ENCODE data around the gene DPYD. TPM values are rescaled to one million over a fixed set of nuclear protein-coding genes. Genes with fewer than 3 reads are reported as not detected.

DPYD gene
- polyA plus RNA-seq, 3 donors = 4.2 to 23.5 (median 17.1) TPM

GRCh38 chr1:97603776-97604175 is 317.1 kb downstream of the DPYD start:
- H3K27ac ChIP-seq (ENCODE audit: low read depth, low read length) = no peak overlapping the region
- 50 to 61% (median 58%) methylated on average over 5 of the region's 5 CpGs for WGBS, 3 donors

GRCh38 chr1:97603218-97603617 is 317.6 kb downstream of the DPYD start:
- 68 to 92% (median 84%) methylated on average over 3 of the region's 3 CpGs for WGBS, 3 donors

GRCh38 chr1:97599447-97599846 is 321.4 kb downstream of the DPYD start:
- no peak overlapping the region for H3K27ac ChIP-seq (ENCODE audit: low read depth, low read length)
- 73 to 92% (median 91%) methylated on average over 2 of the region's 2 CpGs for WGBS, 3 donors

More at GRCh38 chr1:97603218-97603617, 317.6 kb downstream of the DPYD start:
- no peak overlapping the region for H3K27ac ChIP-seq (ENCODE audit: low read depth, low read length)

GRCh38 chr1:97593192-97593591 is 327.6 kb downstream of the DPYD start:
- WGBS, 3 donors = 93 to 96% (median 94%) methylated on average over 8 of the region's 8 CpGs
- no peak overlapping the region for H3K27ac ChIP-seq (ENCODE audit: low read depth, low read length)

GRCh38 chr1:97588772-97589171 is 332.1 kb downstream of the DPYD start:
- no peak overlapping the region for H3K27ac ChIP-seq (ENCODE audit: low read depth, low read length)

GRCh38 chr1:97581614-97582051 is 339.2 kb downstream of the DPYD start:
- 97 to 98% (median 98%) methylated on average over 2 of the region's 2 CpGs for WGBS, 3 donors
- no peak overlapping the region for H3K27ac ChIP-seq (ENCODE audit: low read depth, low read length)

GRCh38 chr1:97577613-97578012 is 343.2 kb downstream of the DPYD start:
- no peak overlapping the region for H3K27ac ChIP-seq (ENCODE audit: low read depth, low read length)
- 98 to 99% (median 98%) methylated on average over 4 of the region's 4 CpGs for WGBS, 3 donors

- 85 to 94% (median 94%) methylated on average over 3 of the region's 3 CpGs for WGBS, 3 donors
- no peak overlapping the region for H3K27ac ChIP-seq (ENCODE audit: low read depth, low read length)
These were observed 347.3 kb downstream of the DPYD start for GRCh38 chr1:97573553-97573952.

- 65 to 80% (median 67%) methylated on average over 1 of the region's 1 CpG for WGBS, 3 donors
- H3K27ac ChIP-seq (ENCODE audit: low read depth, low read length) = no peak overlapping the region
These were observed 348.3 kb downstream of the DPYD start for GRCh38 chr1:97572561-97572960.

- 87 to 92% (median 91%) methylated on average over 1 of the region's 1 CpG for WGBS, 3 donors
- H3K27ac ChIP-seq (ENCODE audit: low read depth, low read length) = no peak overlapping the region
These were observed 349.1 kb downstream of the DPYD start for GRCh38 chr1:97571760-97572159.

GRCh38 chr1:97570691-97571090 is 350.1 kb downstream of the DPYD start:
- no peak overlapping the region for H3K27ac ChIP-seq (ENCODE audit: low read depth, low read length)
- WGBS, 3 donors = 93 to 97% (median 95%) methylated on average over 3 of the region's 3 CpGs

- WGBS, 3 donors = 81 to 90% (median 86%) methylated on average over 4 of the region's 4 CpGs
These were observed 353.7 kb downstream of the DPYD start for GRCh38 chr1:97567000-97567749.

GRCh38 chr1:97565886-97566285 is 354.9 kb downstream of the DPYD start:
- 68 to 77% (median 77%) methylated on average over 5 of the region's 5 CpGs for WGBS, 3 donors
- no peak overlapping the region for H3K27ac ChIP-seq (ENCODE audit: low read depth, low read length)

More at GRCh38 chr1:97567000-97567749, 353.7 kb downstream of the DPYD start:
- no peak overlapping the region for H3K27ac ChIP-seq (ENCODE audit: low read depth, low read length)

GRCh38 chr1:97563926-97564325 is 356.9 kb downstream of the DPYD start:
- no peak overlapping the region for H3K27ac ChIP-seq (ENCODE audit: low read depth, low read length)
- 93 to 95% (median 93%) methylated on average over 4 of the region's 4 CpGs for WGBS, 3 donors

GRCh38 chr1:97562081-97562480 is 358.8 kb downstream of the DPYD start:
- no peak overlapping the region for H3K27ac ChIP-seq (ENCODE audit: low read depth, low read length)

- 86 to 98% (median 96%) methylated on average over 4 of the region's 4 CpGs for WGBS, 3 donors
- H3K27ac ChIP-seq (ENCODE audit: low read depth, low read length) = no peak overlapping the region
These were observed 360.1 kb downstream of the DPYD start for GRCh38 chr1:97560714-97561113.

GRCh38 chr1:97553971-97554370 is 366.9 kb downstream of the DPYD start:
- WGBS, 3 donors = 71 to 80% (median 73%) methylated on average over 2 of the region's 2 CpGs

GRCh38 chr1:97551113-97551512 is 369.7 kb downstream of the DPYD start:
- 88 to 100% (median 94%) methylated on average over 1 of the region's 1 CpG for WGBS, 3 donors
- H3K27ac ChIP-seq (ENCODE audit: low read depth, low read length) = no peak overlapping the region

More at GRCh38 chr1:97553971-97554370, 366.9 kb downstream of the DPYD start:
- no peak overlapping the region for H3K27ac ChIP-seq (ENCODE audit: low read depth, low read length)

GRCh38 chr1:97545446-97545845 is 375.4 kb downstream of the DPYD start:
- 73 to 94% (median 93%) methylated on average over 4 of the region's 4 CpGs for WGBS, 3 donors
- no peak overlapping the region for H3K27ac ChIP-seq (ENCODE audit: low read depth, low read length)

GRCh38 chr1:97540346-97540888 is 380.4 kb downstream of the DPYD start:
- H3K27ac ChIP-seq (ENCODE audit: low read depth, low read length) = no peak overlapping the region
- 69 to 97% (median 94%) methylated on average over 6 of the region's 6 CpGs for WGBS, 3 donors

Data from adipose tissue (tissue), 3 donors.